Suprapubic skin (tissue), 4 donors: ENCODE results near the gene APC2.

ENCODE experiments used
- EP300 ChIP-seq: sonication (generic); formaldehyde crosslinking; IDR thresholded peaks from one replicate; pipeline ENCODE4 v1.6.1; 2017; ENCODE audit warnings: antibody characterized with exemption
- POLR2A ChIP-seq, 2 donors: fragments of 450-650 bp; IDR thresholded peaks; one replicate each; pipeline ENCODE4 v1.6.1; 2017; ENCODE audit warnings: antibody characterized with exemption in 2 of 2, mild to moderate bottlenecking in 2 of 2, moderate library complexity in 2 of 2
- POLR2AphosphoS5 ChIP-seq, 3 donors: sonication (generic); formaldehyde crosslinking; IDR thresholded peaks; one replicate each; pipeline ENCODE4 v1.6.1; 2017; ENCODE audit warnings: antibody characterized with exemption in 3 of 3
- TF ChIP-seq, protein P1 (sequence below), 2 donors: fragments of 200-600 bp in 1 of 2; fragments of 450-650 bp in 1 of 2; sonication (generic) in 1 of 2; IDR thresholded peaks; one replicate each; pipeline ENCODE4 v1.5.1; 2016 to 2019; ENCODE audit warnings: antibody characterized with exemption in 2 of 2, mild to moderate bottlenecking in 1 of 2, moderate library complexity in 1 of 2

DNA sequence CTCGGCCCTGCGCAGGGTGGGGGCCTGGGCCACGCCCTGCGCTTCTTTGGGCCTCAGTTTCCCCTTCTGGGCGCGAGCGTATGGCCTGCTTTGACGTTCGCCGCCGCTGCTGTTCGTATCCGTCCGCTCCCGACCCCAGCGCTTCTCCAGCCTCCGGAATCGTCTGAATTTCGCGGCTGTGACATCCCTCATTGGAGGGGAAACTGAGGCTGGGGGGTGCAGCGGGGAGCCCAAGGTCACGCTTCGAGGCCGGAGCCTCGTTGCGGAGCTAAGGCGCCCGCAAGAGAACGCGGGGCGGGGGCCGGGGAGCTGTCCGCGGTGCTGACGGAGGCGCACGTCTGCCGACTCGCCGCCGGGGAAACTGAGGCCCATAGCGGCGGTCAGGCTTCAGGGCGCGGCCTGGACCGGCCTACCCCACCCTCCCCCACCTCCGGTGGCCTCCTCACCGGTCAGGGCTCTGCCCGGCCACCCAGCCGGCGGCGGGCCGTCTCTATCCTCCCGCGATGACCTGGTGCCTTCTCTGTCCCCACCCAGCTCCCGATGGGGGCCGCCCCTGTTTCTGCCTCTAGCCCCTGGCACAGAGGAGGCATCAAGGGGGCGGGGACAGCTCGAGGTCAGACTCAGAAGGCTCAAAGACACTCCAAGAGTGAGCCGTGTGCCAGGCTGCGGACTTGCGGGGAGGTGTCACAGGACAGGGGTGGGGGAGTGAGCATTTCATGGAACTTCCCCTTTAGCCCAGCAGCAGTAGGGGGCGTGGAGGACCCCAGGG lies 3.0 kb upstream of the APC2 start:
- TF ChIP-seq, protein P1, sequence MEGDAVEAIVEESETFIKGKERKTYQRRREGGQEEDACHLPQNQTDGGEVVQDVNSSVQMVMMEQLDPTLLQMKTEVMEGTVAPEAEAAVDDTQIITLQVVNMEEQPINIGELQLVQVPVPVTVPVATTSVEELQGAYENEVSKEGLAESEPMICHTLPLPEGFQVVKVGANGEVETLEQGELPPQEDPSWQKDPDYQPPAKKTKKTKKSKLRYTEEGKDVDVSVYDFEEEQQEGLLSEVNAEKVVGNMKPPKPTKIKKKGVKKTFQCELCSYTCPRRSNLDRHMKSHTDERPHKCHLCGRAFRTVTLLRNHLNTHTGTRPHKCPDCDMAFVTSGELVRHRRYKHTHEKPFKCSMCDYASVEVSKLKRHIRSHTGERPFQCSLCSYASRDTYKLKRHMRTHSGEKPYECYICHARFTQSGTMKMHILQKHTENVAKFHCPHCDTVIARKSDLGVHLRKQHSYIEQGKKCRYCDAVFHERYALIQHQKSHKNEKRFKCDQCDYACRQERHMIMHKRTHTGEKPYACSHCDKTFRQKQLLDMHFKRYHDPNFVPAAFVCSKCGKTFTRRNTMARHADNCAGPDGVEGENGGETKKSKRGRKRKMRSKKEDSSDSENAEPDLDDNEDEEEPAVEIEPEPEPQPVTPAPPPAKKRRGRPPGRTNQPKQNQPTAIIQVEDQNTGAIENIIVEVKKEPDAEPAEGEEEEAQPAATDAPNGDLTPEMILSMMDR (IDR thresholded peaks at IDR 0.05) = no peak
- no peak for TF ChIP-seq EP300
- no peak for TF ChIP-seq POLR2A (IDR thresholded peaks at IDR 0.05)
- TF ChIP-seq POLR2AphosphoS5 (IDR thresholded peaks at IDR 0.05) = no peak
